DOHH2 (cell line): ENCODE results near the gene HSF5.
"Not testable (repeated sequence)": the region's sequence is repeated elsewhere in the genome, so short reads cannot be mapped to it uniquely, and the experiment has no call there.

ENCODE experiments used
- H3F3A ChIP-seq: fragments of 200-600 bp; sonication (generic), shearing (Covaris generic); 2 replicates; pipeline ENCODE4 v1.6.0; 2016; ENCODE audit warnings: antibody characterized with exemption, mild to moderate bottlenecking; ENCODE audit not compliant: control insufficient read depth, insufficient read depth
- H3K27ac ChIP-seq: fragments of 200-600 bp; sonication (generic); 2 replicates; pipeline ENCODE4 v1.5.1; 2014; ENCODE audit warnings: low read depth, mild to moderate bottlenecking, low read length, moderate library complexity
- H3K27me3 ChIP-seq: fragments of 200-600 bp; sonication (generic); 2 replicates; pipeline ENCODE4 v1.6.1; 2014; ENCODE audit warnings: mild to moderate bottlenecking, low read length, mixed read lengths; ENCODE audit not compliant: control insufficient read depth
- H3K36me3 ChIP-seq: fragments of 200-600 bp; sonication (generic); 2 replicates; pipeline ENCODE4 v1.6.1; 2014; ENCODE audit warnings: mild to moderate bottlenecking, low read length, moderate library complexity, mixed read lengths; ENCODE audit not compliant: control insufficient read depth
- H3K4me1 ChIP-seq: fragments of 200-600 bp; sonication (generic); 2 replicates; pipeline ENCODE4 v1.6.1; 2014; ENCODE audit warnings: mild to moderate bottlenecking, low read length, mixed read lengths; ENCODE audit not compliant: control insufficient read depth
- H3K4me2 ChIP-seq: fragments of 200-600 bp; sonication (generic); 2 replicates; pipeline ENCODE4 v1.6.0; 2014; ENCODE audit warnings: mild to moderate bottlenecking, low read length, moderate library complexity
- H3K4me3 ChIP-seq: fragments of 200-600 bp; sonication (generic); 2 replicates; pipeline ENCODE4 v1.5.1; 2014; ENCODE audit warnings: mild to moderate bottlenecking, low read length, mixed read lengths
- H3K79me2 ChIP-seq: fragments of 200-600 bp; sonication (generic); 2 replicates; pipeline ENCODE4 v1.6.1; 2014; ENCODE audit warnings: mild to moderate bottlenecking, low read length, mixed read lengths; ENCODE audit not compliant: control insufficient read depth
- H3K9me2 ChIP-seq: fragments of 200-600 bp; sonication (generic); replicated peaks from 2 replicates; pipeline ENCODE4 v1.6.1; 2014; ENCODE audit warnings: mild to moderate bottlenecking, low read length, mixed read lengths; ENCODE audit not compliant: control insufficient read depth
- H3K9me3 ChIP-seq: fragments of 200-600 bp; sonication (generic); 2 replicates; pipeline ENCODE4 v1.6.1; 2014; ENCODE audit warnings: antibody characterized with exemption, low read length, mixed read lengths; ENCODE audit not compliant: control insufficient read depth, insufficient read depth
- H4K20me1 ChIP-seq: fragments of 200-600 bp; sonication (generic); 2 replicates; pipeline ENCODE4 v1.6.0; 2014; ENCODE audit warnings: low read depth, mild to moderate bottlenecking, antibody characterized with exemption, low read length, moderate library complexity; ENCODE audit not compliant: control insufficient read depth, insufficient read depth
- CTCF ChIP-seq: fragments of 200-600 bp; sonication (generic); IDR thresholded peaks from one replicate; pipeline ENCODE4 v1.5.1; 2014; ENCODE audit warnings: antibody characterized with exemption, mild to moderate bottlenecking, low read depth, low read length; ENCODE audit not compliant: poor library complexity, severe bottlenecking
- EZH2phosphoT487 ChIP-seq: fragments of 200-600 bp; sonication (generic); IDR thresholded peaks from 2 replicates; pipeline ENCODE4 v1.6.1; 2017; ENCODE audit warnings: borderline replicate concordance, mild to moderate bottlenecking, antibody characterized with exemption, low read length, moderate library complexity, mixed read lengths

HSF5 gene

GRCh38 chr17:58398574-58399266, 89.5 kb downstream of the HSF5 start:
- no peaks in the 10 kb centered on the region for H3K9me2 ChIP-seq
- H3K9me3 ChIP-seq = no peaks in the 10 kb centered on the region
- H3K27ac ChIP-seq = no peak overlapping the region
- no peaks in the 10 kb centered on the region for H3K36me3 ChIP-seq
- no peak overlapping the region for H3K4me3 ChIP-seq
- H3K79me2 ChIP-seq = no peaks in the 10 kb centered on the region
- H3K4me1 ChIP-seq = no peaks in the 10 kb centered on the region
- TF ChIP-seq EZH2phosphoT487 (no peak), CTCF (no peak)
- no peaks in the 10 kb centered on the region for H4K20me1 ChIP-seq
- H3K27me3 ChIP-seq = peaks cover 38% of the 10 kb centered on the region
- no peak overlapping the region for H3K4me2 ChIP-seq
- no peaks in the 10 kb centered on the region for H3F3A ChIP-seq

- not testable (repeated sequence) for H3K36me3 ChIP-seq, H3K4me3 ChIP-seq, H3K4me1 ChIP-seq, H3K79me2 ChIP-seq, H3K27ac ChIP-seq, H3K9me3 ChIP-seq, H3K9me2 ChIP-seq, H3F3A ChIP-seq, H4K20me1 ChIP-seq, H3K4me2 ChIP-seq
- H3K27me3 ChIP-seq = peaks cover 35% of the 10 kb centered on the region
Observed at GRCh38 chr17:58397421-58397820, 90.8 kb downstream of the HSF5 start.

- no peaks in the 10 kb centered on the region for H3K9me3 ChIP-seq
- H3K4me3 ChIP-seq = no peak overlapping the region
- H3K36me3 ChIP-seq = no peaks in the 10 kb centered on the region
- TF ChIP-seq CTCF = no peak
- no peak for TF ChIP-seq EZH2phosphoT487
- no peak overlapping the region for H3K27ac ChIP-seq
- no peak overlapping the region for H3K4me2 ChIP-seq
- no peaks in the 10 kb centered on the region for H4K20me1 ChIP-seq
- H3F3A ChIP-seq = no peaks in the 10 kb centered on the region
- no peaks in the 10 kb centered on the region for H3K9me2 ChIP-seq
- H3K27me3 ChIP-seq = peaks cover 36% of the 10 kb centered on the region
- no peaks in the 10 kb centered on the region for H3K79me2 ChIP-seq
- H3K4me1 ChIP-seq = no peaks in the 10 kb centered on the region
Observed at GRCh38 chr17:58396173-58396572, 92.0 kb downstream of the HSF5 start.

- no peak overlapping the region for H3K4me3 ChIP-seq
- H4K20me1 ChIP-seq = no peaks in the 10 kb centered on the region
- H3K4me1 ChIP-seq = no peaks in the 10 kb centered on the region
- no peaks in the 10 kb centered on the region for H3K9me3 ChIP-seq
- H3K27me3 ChIP-seq = peaks cover 41% of the 10 kb centered on the region
- no peaks in the 10 kb centered on the region for H3K79me2 ChIP-seq
- H3K36me3 ChIP-seq = no peaks in the 10 kb centered on the region
- no peaks in the 10 kb centered on the region for H3F3A ChIP-seq
- no peak overlapping the region for H3K4me2 ChIP-seq
- H3K9me2 ChIP-seq = no peaks in the 10 kb centered on the region
- no peak overlapping the region for H3K27ac ChIP-seq
- TF ChIP-seq CTCF (no peak), EZH2phosphoT487 (no peak)
Observed at GRCh38 chr17:58394534-58395223, 93.5 kb downstream of the HSF5 start.
